GM23338 (cell line): ENCODE data around the gene DHRS3. TPM values are rescaled to one million over a fixed set of nuclear protein-coding genes. Genes with fewer than 3 reads are reported as not detected.

ENCODE experiments used
- ETS1 ChIP-seq: IDR thresholded peaks from 2 replicates; pipeline ENCODE4 v1.6.1; 2016; ENCODE audit warnings: antibody characterized with exemption
- NANOG ChIP-seq: IDR thresholded peaks from 2 replicates; pipeline ENCODE4 v1.6.1; 2016; ENCODE audit warnings: antibody characterized with exemption, borderline replicate concordance
- ZNF331 ChIP-seq: fragments of 250-450 bp; sonication (Bioruptor Pico); IDR thresholded peaks from 2 replicates; pipeline ENCODE4 v1.5.0; 2020; ENCODE audit warnings: low read depth, mild to moderate bottlenecking, moderate library complexity
- ZNF462 ChIP-seq: fragments of 250-450 bp; sonication (Bioruptor Pico); IDR thresholded peaks from 2 replicates; pipeline ENCODE4 v1.5.0; 2020; ENCODE audit warnings: mild to moderate bottlenecking, moderate library complexity
- microRNA-seq: library from miRNA; unstranded; fragments of <30 nt; microRNA quantifications from one replicate; pipeline ENCODE4, GENCODE V29; 2017
- polyA plus RNA-seq: library from polyadenylated mRNA; unstranded; fragments of >200 nt; fragmentation: Nextera tagmentation; extraction: Ambion mirVana; gene quantifications from 2 replicates; pipeline ENCODE4 v1.2.1, GENCODE V29; 2016
- small RNA-seq: library from RNA; depleted of rRNA; stranded (forward); fragments of <200 nt; gene quantifications from one replicate; pipeline ENCODE3, GENCODE V24; 2014; ENCODE audit warnings: low replicate concordance
- total RNA-seq: library from RNA; depleted of rRNA; stranded (reverse); fragments of >200 nt; shearing (Covaris generic); gene quantifications from 2 replicates; pipeline ENCODE4 v1.2.3, GENCODE V29; 2014; rRNA removed

DHRS3 gene
- total and polyA plus RNA-seq, 2 experiments from 2014 or later: 21.0 to 26.0 TPM

- TF ChIP-seq ZNF462 (no peak), NANOG (no peak), ZNF331 (CRISPR knock-in tag) (no peak), ETS1 (no peak)
Observed at GRCh38 chr1:12518931-12519692, 98.9 kb downstream of the DHRS3 start (continued).

Small RNAs within 50 kb of the gene (microRNA-seq; reads per million reads assigned to microRNA genes)
- gene MIR6730: not detected

Small RNAs within 50 kb of the gene (small RNA-seq; reads per million reads assigned to genes)
- gene MIR6730 (not detected), gene RNU6ATAC18P (not detected)

Other genes with a start within 250 kb of the DHRS3 start
- gene AADACL4, start 25.9 kb upstream of the DHRS3 start, total RNA-seq: not detected in 2 replicates
- not detected in 2 replicates for gene AADACL4, start 25.9 kb upstream of the DHRS3 start, polyA plus RNA-seq
- gene AADACL3, start 97.9 kb upstream of the DHRS3 start, total RNA-seq: 1.5 and 2.1 TPM in 2 replicates
- 0.30 and 0.47 TPM in 2 replicates for gene AADACL3, start 97.9 kb upstream of the DHRS3 start, polyA plus RNA-seq
- gene CFAP107, start 128.0 kb upstream of the DHRS3 start, total RNA-seq: 0.07 TPM in 1 of 2 replicates, not detected in the other
- gene CFAP107, start 128.0 kb upstream of the DHRS3 start, polyA plus RNA-seq: not detected in 2 replicates
- gene PRAMEF12, start 155.5 kb upstream of the DHRS3 start, total RNA-seq: not detected in 2 replicates
- gene PRAMEF12, start 155.5 kb upstream of the DHRS3 start, polyA plus RNA-seq: not detected in 2 replicates
- gene PRAMEF1, start 173.2 kb upstream of the DHRS3 start, total RNA-seq: 0.23 TPM in 1 of 2 replicates, not detected in the other
- not detected in 2 replicates for gene PRAMEF1, start 173.2 kb upstream of the DHRS3 start, polyA plus RNA-seq
- not detected in 2 replicates for gene PRAMEF11, start 213.2 kb upstream of the DHRS3 start, total RNA-seq
- gene PRAMEF11, start 213.2 kb upstream of the DHRS3 start, polyA plus RNA-seq: not detected in 2 replicates
- not detected in 2 replicates for gene HNRNPCL1, start 230.5 kb upstream of the DHRS3 start, total RNA-seq
- not detected in 2 replicates for gene HNRNPCL1, start 230.5 kb upstream of the DHRS3 start, polyA plus RNA-seq
- not detected in 2 replicates for gene PRAMEF2, start 238.9 kb upstream of the DHRS3 start, total RNA-seq
- not detected in 2 replicates for gene PRAMEF2, start 238.9 kb upstream of the DHRS3 start, polyA plus RNA-seq